Measurements from ENCODE around the gene HOXA9. TPM values are rescaled to one million over a fixed set of nuclear protein-coding genes. Genes with fewer than 3 reads are reported as not detected.

Gene HOXA9
- total and polyA plus RNA-seq, 2 of the 8 experiments (the other 6 are each of a cell fraction or from before 2014, with no cell fraction given), result not detected

- H3K56ac ChIP-seq (replicated peaks; ENCODE audit: insufficient read length, low read depth, low read length), result no peak overlapping the region
- H4K8ac ChIP-seq (ENCODE audit: extremely low read depth, insufficient read depth, low read length), result no peak overlapping the region
- peaks cover 24 to 37% of the 10 kb centered on the region in 2 experiments for H4K20me1 ChIP-seq (replicated peaks in 1 of 2; ENCODE audit: control insufficient read depth in 1 of 2, insufficient read depth in 2 of 2, low read length in 2 of 2)
- no peak for TF ChIP-seq SIRT6 (IDR thresholded peaks at IDR 0.05; ENCODE audit: low read length)
- peak; percentile 31 for TF ChIP-seq EZH2 (IDR thresholded peaks at IDR 0.05; ENCODE audit: low read depth, low read length, severe bottlenecking)
- no peak overlapping the region for H3K4me3 ChIP-seq (ENCODE audit: extremely low read depth in 1 of 4, insufficient read depth in 2 of 4, low read depth in 3 of 4, low read length in 4 of 4)
- no peak overlapping the region for H3K23ac ChIP-seq (ENCODE audit: insufficient read length)
- no peak overlapping the region for H3K14ac ChIP-seq (ENCODE audit: insufficient read length)
- H3K18ac ChIP-seq (ENCODE audit: extremely low read depth, low read length), result no peak overlapping the region
- CTCF ChIA-PET (ENCODE audit: partially characterized antibody), result interaction anchor here (0.9 to 2.3 kb wide), 7 partner anchors 8 to 33 kb away, joined by 3 to 10 read pairs (median 4); partner anchors contain the start of gene HOXA5
- H3K27ac ChIP-seq (ENCODE audit: low read depth, low read length), result no peak overlapping the region
- no peak overlapping the region for H2AK5ac ChIP-seq (ENCODE audit: low read depth, low read length)
- peaks cover 0 to 4% of the 10 kb centered on the region in 2 experiments; a peak in 1 of 4 replicates for H3K9me3 ChIP-seq (ENCODE audit: insufficient read depth in 2 of 2, low read depth in 1 of 2, low read length in 1 of 2)
- H3K79me2 ChIP-seq (ENCODE audit: control insufficient read depth in 1 of 2, insufficient read depth in 2 of 2, low read length in 2 of 2), result no peaks in the 10 kb centered on the region
- POLR2A ChIA-PET (ENCODE audit: partially characterized antibody), result no interaction called here
- H3K79me1 ChIP-seq (ENCODE audit: low read depth, low read length), result no peaks in the 10 kb centered on the region
- H2BK120ac ChIP-seq (replicated peaks; ENCODE audit: low read depth, low read length), result no peak overlapping the region
- H3K4me2 ChIP-seq (ENCODE audit: insufficient read depth in 1 of 2, low read depth in 2 of 2, low read length in 2 of 2), result no peak overlapping the region
- no peak overlapping the region for H2BK5ac ChIP-seq (ENCODE audit: low read depth, low read length)
- no peak overlapping the region for H2BK20ac ChIP-seq (ENCODE audit: low read length)
- peaks cover 0 to 6% (median 2%) of the 10 kb centered on the region in 4 experiments; a peak in 4 of 7 replicates for H3K4me1 ChIP-seq (replicated peaks in 1 of 4; ENCODE audit: control insufficient read depth in 3 of 4, insufficient read depth in 4 of 4, low read length in 3 of 4)
- H2AFZ ChIP-seq (ENCODE audit: low read length), result no peak overlapping the region
- peaks cover 99 to 100% (median 100%) of the 10 kb centered on the region in 4 experiments for H3K27me3 ChIP-seq (replicated peaks in 1 of 4; ENCODE audit: control insufficient read depth in 3 of 4, extremely low read depth in 1 of 4, insufficient read depth in 3 of 4, low read length in 3 of 4)
- no peak overlapping the region for H2BK15ac ChIP-seq (ENCODE audit: low read length)
- H4K5ac ChIP-seq (ENCODE audit: insufficient read length, low read depth, low read length), result no peak overlapping the region
- DNase-seq (ENCODE audit: low read depth in 1 of 2, low spot score in 2 of 2) (no peak), FAIRE-seq (no peak)
- 51% methylated on average over 2 of the region's 2 CpGs; no CpG with 5 or more reads in 1 of the 2 experiments for WGBS, 2 experiments (ENCODE audit: extremely low coverage in 1 of 2, insufficient coverage in 1 of 2, insufficient read length in 1 of 2, insufficient replicate concordance in 2 of 2, low coverage in 1 of 2, low lambda C conversion rate in 2 of 2, missing lambda C conversion rate in 1 of 2)
- no peak overlapping the region for H2BK12ac ChIP-seq (ENCODE audit: low read depth, low read length)
- peaks cover 4% of the 10 kb centered on the region; the same call in 1 of the 2 replicates for H3K23me2 ChIP-seq (ENCODE audit: low read depth, low read length)
- no peak overlapping the region for H4K91ac ChIP-seq (replicated peaks; ENCODE audit: insufficient read length, low read length)
- peaks cover 0 to 12% (median 0%) of the 10 kb centered on the region in 4 experiments; a peak in 2 of 8 replicates for H3K36me3 ChIP-seq (ENCODE audit: control insufficient read depth in 2 of 4, insufficient read depth in 4 of 4, low read length in 3 of 4)
- no peak overlapping the region for H3K4ac ChIP-seq (replicated peaks; ENCODE audit: insufficient read length, low read depth, low read length)
- H3K9ac ChIP-seq (replicated peaks in 1 of 4; ENCODE audit: extremely low read depth in 1 of 4, low read depth in 3 of 4, low read length in 3 of 4), result no peak overlapping the region
Observed at GRCh38 chr7:27128034-27128433, 37.3 kb downstream of the HOXA9 start.

All from H1 (cell line).